MG63 (cell line): ENCODE measurements around the gene ACBD6. TPM values are rescaled to one million over a fixed set of nuclear protein-coding genes. Genes with fewer than 3 reads are reported as not detected.

Experiments
- DNase-seq: peaks from one replicate; pipeline ENCODE4 v3.0.0-alpha.2; 2020
- H3K27me3 ChIP-seq: fragments of 250-450 bp; sonication (Bioruptor Pico); 2 replicates; pipeline ENCODE4 v1.5.1; 2020; ENCODE audit warnings: mild to moderate bottlenecking, moderate library complexity
- H3K36me3 ChIP-seq: fragments of 250-450 bp; sonication (Bioruptor Pico); 2 replicates; pipeline ENCODE4 v1.5.1; 2020; ENCODE audit warnings: mild to moderate bottlenecking, moderate library complexity
- H3K4me3 ChIP-seq: fragments of 250-450 bp; sonication (Bioruptor Pico); 2 replicates; pipeline ENCODE4 v1.5.1; 2020; ENCODE audit warnings: mild to moderate bottlenecking, moderate library complexity
- H3K9me3 ChIP-seq: fragments of 250-450 bp; sonication (Bioruptor Pico); 2 replicates; pipeline ENCODE4 v1.5.1; 2020; ENCODE audit warnings: mild to moderate bottlenecking, moderate library complexity
- total RNA-seq: library from RNA; depleted of rRNA; stranded (reverse); fragments of >200 nt; shearing (Covaris generic); gene quantifications from 2 replicates; pipeline ENCODE4 v1.2.3, GENCODE V29; 2014; ENCODE audit warnings: low replicate concordance

ACBD6 gene
- total RNA-seq, 1 experiment from 2014 or later = 65.9 TPM

DNA sequence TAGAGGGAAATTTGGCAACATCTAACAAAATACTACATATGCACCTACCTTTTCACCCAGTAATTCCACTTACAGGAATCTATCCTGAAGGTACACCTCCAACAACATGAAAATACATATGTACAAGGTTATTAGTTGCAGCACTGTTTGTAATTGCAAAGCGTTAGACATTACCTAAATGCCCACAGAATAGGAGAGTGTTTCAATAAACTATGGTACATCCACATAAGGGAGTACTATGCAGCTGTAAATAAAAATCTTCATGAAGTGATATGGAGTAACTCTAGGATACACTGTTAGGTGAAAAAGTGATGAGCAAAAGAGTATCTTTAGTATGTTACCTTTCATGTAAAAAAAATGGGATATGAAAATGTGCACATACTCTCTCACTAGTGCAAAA lies 126.1 kb downstream of the ACBD6 start:
- Histone ChIP-seq H3K9me3 (peaks cover 27% of the 10 kb centered on the region), H3K36me3 (peaks cover 4% of the 10 kb centered on the region; the same call in 1 of the 2 replicates), H3K4me3 (no peak overlapping the region), H3K27me3 (no peaks in the 10 kb centered on the region)
- DNase-seq = no peak

DNA sequence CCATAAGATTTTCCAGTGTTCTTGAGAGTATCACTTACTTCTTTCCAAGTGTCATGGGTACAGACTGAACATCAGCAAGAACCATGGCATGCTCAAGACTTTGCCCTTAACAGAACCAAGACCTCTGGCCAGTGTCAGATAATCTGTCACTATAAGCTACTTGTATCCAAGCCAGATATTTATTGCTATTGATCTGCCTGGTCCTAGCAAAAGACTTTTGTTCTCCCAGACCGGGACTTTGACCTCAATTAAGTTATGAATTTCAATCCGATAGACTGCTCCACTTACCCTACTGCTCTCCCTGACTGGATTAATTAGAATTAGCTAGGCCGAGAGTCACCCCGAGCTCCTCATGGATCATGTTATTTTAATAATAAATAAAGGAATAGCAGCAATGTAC lies 129.6 kb downstream of the ACBD6 start:
- H3K9me3 ChIP-seq = no peaks in the 10 kb centered on the region; the same call in 1 of the 2 replicates
- DNase-seq = no peak
- H3K27me3 ChIP-seq = no peaks in the 10 kb centered on the region
- no peaks in the 10 kb centered on the region for H3K36me3 ChIP-seq
- H3K4me3 ChIP-seq = no peak overlapping the region

DNA sequence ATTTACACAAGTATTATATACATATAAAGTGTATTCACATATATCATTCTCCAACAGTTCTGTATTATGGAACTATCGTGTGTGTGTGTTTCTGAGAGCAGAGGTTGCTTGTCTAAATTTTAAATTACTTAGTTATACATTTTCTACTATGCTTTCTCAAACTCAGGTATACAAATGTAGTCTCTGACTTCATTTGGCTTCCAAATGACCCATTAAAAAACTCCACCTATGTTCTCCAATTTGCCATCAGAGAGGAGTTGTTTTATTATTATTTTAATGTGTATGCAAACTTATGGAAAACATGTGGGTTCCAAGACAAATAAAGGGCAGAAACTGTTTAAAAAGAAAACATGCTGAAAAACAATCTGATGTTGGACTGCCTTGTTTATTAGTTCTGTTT lies 131.8 kb downstream of the ACBD6 start:
- Histone ChIP-seq H3K9me3 (no peaks in the 10 kb centered on the region), H3K4me3 (no peak overlapping the region), H3K27me3 (no peaks in the 10 kb centered on the region), H3K36me3 (no peaks in the 10 kb centered on the region)
- DNase-seq = no peak

DNA sequence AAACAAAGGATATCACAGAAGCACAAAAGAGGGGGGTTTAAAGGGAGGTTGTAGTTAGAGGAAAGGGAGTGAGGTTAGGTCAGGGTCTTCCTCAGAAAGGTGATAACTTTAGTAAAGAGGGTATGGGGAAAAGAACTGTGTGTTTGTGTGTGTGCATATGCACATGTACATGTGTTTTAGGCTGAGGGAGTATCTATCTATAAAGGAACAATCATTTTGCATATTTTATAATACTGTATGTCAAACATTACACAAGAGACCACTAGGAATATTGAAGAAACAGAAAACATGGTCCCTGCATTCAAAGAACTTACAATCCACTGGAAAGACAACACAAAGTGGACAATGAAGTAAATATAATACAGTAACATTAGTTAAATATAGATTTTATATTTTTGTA lies 132.2 kb downstream of the ACBD6 start:
- no peaks in the 10 kb centered on the region for H3K9me3 ChIP-seq
- H3K36me3 ChIP-seq = no peaks in the 10 kb centered on the region
- no peak for DNase-seq
- no peak overlapping the region for H3K4me3 ChIP-seq
- H3K27me3 ChIP-seq = no peaks in the 10 kb centered on the region

DNA sequence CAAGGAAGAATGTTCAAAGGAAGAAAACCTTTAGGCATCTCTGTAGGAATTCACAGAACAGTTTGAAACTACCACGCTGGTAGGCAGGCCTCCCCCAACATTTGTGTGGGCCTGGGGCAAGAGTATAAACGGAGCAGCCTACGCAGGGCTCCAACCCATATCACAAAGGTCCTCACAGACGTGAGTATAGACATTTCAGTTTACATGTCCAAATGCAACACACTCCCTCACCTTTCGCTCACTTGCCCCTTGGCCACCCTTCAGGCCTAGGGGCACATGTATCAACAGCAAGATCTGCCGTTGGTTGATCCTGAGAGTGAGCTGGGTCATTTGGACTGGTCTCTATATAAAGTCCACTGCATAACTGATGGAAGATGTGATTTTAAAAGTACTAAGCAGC lies 133.3 kb downstream of the ACBD6 start:
- Histone ChIP-seq H3K27me3 (no peaks in the 10 kb centered on the region), H3K36me3 (no peaks in the 10 kb centered on the region), H3K4me3 (no peak overlapping the region), H3K9me3 (no peaks in the 10 kb centered on the region)
- DNase-seq = no peak

DNA sequence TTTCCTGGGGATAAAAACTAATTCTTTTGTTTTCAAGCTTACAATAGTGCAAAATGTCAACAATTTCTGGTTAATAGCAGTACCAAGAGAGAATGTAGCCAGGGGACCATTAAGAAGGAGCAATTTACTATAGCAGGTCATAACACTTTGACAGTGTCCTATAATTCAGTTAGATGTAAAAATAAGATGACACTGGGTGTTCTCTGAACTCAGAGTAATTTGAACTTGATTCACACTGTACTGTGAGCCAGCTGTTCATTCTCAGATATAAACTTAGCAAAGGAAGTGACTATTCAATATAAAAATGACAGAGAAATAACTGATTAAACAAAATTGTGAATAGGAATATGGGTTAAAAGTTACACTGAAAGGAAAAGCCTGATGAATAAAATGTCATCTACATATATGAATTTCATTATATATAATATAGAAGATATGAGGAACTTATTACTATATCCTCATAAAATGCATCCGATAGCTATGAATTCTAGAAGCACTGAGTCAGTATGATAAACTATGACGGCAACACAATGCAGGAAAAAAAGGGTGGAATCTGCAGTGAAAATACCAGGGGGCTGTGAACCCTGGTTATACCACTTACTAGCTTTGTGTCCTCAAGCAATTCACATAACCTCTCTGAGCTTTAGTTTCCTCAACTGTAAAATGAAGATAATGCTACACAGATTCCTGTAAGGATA lies 135.9 kb downstream of the ACBD6 start:
- Histone ChIP-seq H3K4me3 (no peak overlapping the region), H3K27me3 (no peaks in the 10 kb centered on the region), H3K9me3 (no peaks in the 10 kb centered on the region), H3K36me3 (no peaks in the 10 kb centered on the region)
- no peak for DNase-seq

DNA sequence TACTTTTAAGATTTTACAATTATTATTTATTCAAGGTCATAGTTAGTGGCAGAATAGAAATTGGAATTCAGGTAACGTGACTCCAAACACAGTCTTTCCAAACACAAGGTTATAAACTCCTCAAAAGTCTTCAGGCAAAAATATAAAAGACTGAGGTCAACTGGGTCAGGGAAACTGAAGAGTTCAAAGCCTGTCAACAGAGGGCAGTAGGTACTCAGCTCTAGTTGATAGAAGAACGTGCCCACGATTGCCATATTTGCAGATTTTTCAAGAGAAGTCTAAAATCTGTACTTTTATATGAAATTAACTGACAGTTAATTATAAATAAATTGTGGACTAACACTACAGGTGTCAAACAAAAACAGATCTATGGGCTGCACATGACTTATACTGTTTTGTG lies 137.3 kb downstream of the ACBD6 start:
- no peaks in the 10 kb centered on the region for H3K9me3 ChIP-seq
- H3K36me3 ChIP-seq = no peaks in the 10 kb centered on the region
- no peak for DNase-seq
- no peaks in the 10 kb centered on the region for H3K27me3 ChIP-seq
- H3K4me3 ChIP-seq = no peak overlapping the region

DNA sequence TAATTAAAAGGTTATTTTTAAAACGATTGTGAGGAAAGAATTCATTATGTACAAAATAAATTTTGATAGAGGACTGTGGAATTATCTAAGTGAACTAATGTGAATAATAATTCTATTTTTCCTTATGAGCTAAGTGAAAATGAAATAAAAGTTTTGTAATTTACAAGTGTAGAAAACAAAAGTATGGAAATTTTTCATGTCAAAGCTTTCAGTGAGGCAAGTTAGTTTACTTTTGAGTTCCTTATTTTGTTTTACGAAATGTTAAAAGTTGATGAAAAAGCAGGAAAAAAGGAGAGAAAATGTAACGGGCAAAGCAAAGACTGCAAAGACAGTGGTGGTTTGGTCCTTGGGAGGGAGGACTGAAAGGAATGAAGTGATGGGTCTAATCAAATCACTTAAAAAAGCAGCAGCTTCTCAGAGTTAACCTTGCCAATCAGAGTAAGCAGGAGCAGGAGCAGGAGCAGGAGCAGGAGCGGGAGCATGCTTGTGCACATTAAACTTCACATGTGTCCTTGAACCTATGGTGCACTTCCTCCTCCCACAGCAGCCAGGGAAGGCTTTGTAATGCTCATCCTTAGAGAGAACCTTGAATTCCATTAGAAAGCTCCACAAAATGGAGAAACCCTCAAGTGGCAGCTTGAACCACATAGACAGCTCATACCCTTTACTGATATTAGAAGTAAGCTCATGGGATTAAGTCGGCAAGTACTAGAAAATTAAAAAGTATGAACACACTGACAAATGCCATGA lies 139.0 kb downstream of the ACBD6 start:
- Histone ChIP-seq H3K9me3 (no peaks in the 10 kb centered on the region), H3K27me3 (no peaks in the 10 kb centered on the region), H3K36me3 (no peaks in the 10 kb centered on the region), H3K4me3 (no peak overlapping the region)
- DNase-seq = no peak

DNA sequence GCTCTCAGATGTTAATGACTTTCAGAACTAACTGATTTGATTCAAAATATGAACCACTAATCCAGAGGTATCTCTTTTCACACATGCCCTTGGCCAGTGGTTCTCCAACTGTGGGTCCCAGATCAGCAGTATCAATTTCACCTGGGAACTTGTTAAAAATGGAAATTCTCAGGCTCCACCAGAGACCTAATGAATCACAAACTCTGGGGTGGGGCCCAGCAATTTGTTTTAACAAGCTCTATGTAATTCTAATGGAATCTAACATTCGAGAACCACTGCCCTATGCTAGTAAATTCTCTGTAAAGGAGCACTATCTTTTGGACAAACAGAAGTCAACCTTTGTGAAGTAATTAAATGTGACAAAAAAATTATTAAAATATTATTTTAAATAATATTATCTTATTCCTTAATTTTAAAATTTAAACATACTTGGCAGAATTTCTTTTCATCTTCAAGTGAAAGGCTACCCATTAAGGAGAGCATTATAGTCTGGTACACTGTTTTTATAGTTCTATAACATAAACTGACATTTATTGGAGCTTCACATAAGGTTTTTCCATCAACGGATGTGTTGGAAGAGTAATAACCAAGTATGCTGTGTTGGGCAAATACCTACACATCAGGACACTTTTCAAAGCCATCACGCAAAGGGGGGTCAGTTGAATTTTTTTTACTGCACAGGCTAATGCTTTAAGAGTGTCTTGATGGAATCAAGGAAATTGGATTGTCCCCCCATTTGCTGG lies 141.9 kb downstream of the ACBD6 start:
- H3K9me3 ChIP-seq = no peaks in the 10 kb centered on the region
- no peak overlapping the region for H3K4me3 ChIP-seq
- no peaks in the 10 kb centered on the region for H3K27me3 ChIP-seq
- no peaks in the 10 kb centered on the region for H3K36me3 ChIP-seq
- DNase-seq = peak; percentile 57

DNA sequence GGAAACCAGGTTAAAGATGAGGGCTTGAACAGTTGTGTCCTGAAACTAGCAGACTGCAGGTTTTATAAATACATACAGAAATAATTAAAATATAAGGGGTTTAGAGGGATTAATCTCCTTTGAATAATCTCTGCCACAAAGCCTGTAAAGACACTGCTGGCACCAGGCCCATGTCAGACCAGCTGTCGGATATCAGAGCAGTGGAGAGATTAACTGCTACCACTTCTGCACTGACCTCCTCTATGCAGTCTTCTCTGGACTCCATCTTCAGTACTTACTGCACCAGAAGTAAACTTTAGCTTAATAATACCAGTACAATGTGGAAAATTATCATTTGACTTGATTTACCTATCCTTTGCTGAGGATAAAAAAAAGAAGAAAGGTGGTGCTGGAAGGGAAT lies 143.7 kb downstream of the ACBD6 start:
- no peaks in the 10 kb centered on the region for H3K36me3 ChIP-seq
- DNase-seq = peak; percentile 7
- H3K9me3 ChIP-seq = no peaks in the 10 kb centered on the region
- no peak overlapping the region for H3K4me3 ChIP-seq
- no peaks in the 10 kb centered on the region for H3K27me3 ChIP-seq

DNA sequence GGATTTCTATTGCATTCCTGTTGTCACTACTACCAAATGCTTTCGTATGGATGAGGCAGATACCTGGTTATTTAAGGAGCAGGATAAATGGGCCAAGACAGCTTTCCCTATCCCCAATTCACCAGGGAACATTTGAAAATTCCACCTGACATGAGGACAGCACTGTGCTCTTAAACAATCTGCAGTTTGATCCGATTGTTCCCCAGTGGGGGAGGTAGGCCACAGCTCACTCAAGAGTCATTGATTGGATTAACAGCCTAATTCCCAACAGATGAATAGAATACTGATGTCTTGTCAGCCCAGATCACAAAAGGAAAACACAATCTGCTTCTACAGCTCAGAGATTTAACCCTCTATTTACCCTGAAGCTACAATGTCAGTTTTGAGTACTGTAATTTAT lies 148.4 kb downstream of the ACBD6 start:
- Histone ChIP-seq H3K4me3 (no peak overlapping the region), H3K9me3 (no peaks in the 10 kb centered on the region), H3K36me3 (no peaks in the 10 kb centered on the region; the same call in 1 of the 2 replicates), H3K27me3 (no peaks in the 10 kb centered on the region)
- no peak for DNase-seq

DNA sequence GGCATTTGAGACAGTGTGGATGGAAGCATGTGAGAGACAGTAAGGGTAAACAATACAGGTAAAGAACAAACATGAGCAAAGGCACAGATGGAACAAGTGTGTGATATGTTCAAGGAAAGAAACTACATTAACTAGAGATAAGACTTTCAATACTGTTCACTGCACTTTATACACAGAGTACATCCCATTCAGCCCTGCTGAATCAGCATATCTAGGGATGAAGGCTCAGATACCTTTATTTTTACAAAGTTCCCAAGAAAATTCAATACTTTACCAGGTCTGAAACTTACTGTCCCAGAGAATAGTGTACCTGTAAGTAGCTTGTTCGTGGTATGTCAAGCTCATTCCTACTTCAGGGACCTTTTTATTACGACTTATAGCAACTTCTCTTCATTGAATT lies 149.8 kb downstream of the ACBD6 start:
- no peaks in the 10 kb centered on the region; the same call in 1 of the 2 replicates for H3K36me3 ChIP-seq
- H3K9me3 ChIP-seq = no peaks in the 10 kb centered on the region
- H3K4me3 ChIP-seq = no peak overlapping the region
- H3K27me3 ChIP-seq = no peaks in the 10 kb centered on the region
- DNase-seq = no peak

DNA sequence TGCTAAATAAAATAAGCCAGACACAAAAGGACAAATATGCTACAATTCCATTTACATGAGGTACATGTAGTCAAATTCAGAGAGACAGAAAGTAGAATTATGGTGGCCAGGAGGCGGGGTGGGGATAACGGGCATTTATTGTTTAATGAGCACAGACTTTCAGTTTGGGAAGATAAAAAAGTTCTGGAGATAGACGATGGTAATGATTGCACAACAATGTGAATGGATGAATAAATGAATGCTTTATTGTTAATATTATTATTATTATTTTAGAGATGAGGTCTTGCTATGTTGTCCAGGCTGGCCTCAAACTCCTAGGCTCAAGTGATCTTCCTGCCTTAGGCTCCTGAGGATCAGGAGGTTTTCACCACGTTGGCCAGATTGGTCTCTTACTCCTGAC lies 150.4 kb downstream of the ACBD6 start:
- DNase-seq = no peak
- Histone ChIP-seq H3K9me3 (no peaks in the 10 kb centered on the region), H3K36me3 (no peaks in the 10 kb centered on the region; the same call in 1 of the 2 replicates), H3K4me3 (no peak overlapping the region), H3K27me3 (no peaks in the 10 kb centered on the region)

DNA sequence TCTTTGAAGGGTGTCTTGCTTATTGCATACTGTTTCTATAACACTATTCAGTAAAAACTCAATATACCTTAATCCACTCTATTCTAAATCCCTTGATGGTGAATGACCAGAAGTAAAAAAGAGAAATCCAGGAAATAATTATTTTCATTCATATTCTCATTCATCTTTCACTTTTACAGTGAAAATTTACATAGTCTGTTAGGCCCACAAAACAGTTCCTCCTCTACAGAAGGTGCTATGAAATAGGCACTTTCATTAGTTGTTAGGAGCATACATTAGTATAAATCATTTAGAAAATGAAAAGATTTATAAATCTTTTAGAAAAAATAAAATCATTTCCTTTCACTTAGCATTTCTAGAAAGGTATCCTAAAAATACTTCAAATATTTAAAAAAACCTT lies 157.2 kb downstream of the ACBD6 start:
- Histone ChIP-seq H3K9me3 (no peaks in the 10 kb centered on the region), H3K27me3 (no peaks in the 10 kb centered on the region), H3K36me3 (no peaks in the 10 kb centered on the region), H3K4me3 (no peak overlapping the region)
- no peak for DNase-seq

DNA sequence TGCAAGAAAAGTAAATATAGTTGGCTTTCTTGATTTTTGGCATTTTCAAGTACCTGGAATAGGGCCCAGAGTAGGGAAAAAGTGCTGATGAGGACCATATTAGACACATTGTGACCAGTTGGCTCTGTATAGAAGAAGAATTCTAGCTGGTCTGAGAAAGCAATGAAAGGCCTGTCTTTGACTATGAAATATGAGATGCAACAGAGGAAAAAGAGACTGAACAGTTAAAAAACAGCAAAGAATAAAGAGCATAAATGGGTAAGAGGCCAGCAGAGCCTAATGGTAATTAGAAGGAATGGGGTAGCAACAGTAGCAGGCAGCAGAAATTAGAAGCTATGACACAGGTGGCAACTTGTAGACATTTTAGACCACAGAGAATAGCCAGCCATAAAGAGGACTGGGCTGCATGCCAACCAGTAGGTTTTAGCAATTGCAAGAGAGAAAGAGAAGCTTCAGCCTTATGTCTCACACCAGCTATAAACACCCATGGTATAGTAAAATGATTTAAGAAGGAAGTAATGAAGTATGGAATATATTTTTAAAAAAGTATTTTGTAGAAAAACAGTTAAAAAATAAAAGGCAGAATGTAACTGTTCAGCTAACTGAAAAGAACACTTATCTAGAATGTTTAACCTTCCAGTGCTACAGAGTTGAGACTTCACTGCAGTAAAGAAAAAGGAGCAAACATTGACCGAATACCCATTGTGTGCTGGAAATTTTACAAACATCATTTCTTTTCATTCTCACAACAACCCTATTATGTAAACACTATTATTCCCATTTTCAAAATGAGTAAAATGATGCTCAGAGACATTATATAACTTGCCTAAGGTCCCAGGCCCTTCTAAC lies 158.2 kb downstream of the ACBD6 start:
- no peaks in the 10 kb centered on the region for H3K36me3 ChIP-seq
- no peak overlapping the region for H3K4me3 ChIP-seq
- no peak for DNase-seq
- H3K9me3 ChIP-seq = no peaks in the 10 kb centered on the region
- H3K27me3 ChIP-seq = no peaks in the 10 kb centered on the region

DNA sequence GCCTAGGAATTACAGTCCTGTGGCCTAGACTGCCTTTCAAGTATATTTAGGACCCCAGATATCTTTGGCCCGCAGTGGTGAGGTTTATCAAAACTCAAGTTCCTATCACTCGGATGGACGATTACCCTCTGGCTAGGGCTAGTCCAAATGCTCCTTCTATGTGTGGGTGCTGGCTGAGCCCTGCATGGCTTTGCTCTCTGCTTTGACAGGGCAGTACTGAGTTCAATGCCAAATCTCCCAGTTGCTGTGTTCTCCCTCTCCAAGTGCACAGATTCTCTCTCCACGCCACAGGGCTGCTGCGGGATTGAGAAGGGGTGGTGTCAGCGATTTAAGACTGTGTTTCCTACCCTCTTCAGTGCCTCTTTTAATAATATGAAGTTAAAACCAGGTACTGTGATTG lies 175.3 kb downstream of the ACBD6 start:
- DNase-seq = no peak
- H3K9me3 ChIP-seq = peaks cover 15% of the 10 kb centered on the region
- H3K36me3 ChIP-seq = no peaks in the 10 kb centered on the region; the same call in 1 of the 2 replicates
- H3K27me3 ChIP-seq = no peaks in the 10 kb centered on the region
- H3K4me3 ChIP-seq = no peak overlapping the region

DNA sequence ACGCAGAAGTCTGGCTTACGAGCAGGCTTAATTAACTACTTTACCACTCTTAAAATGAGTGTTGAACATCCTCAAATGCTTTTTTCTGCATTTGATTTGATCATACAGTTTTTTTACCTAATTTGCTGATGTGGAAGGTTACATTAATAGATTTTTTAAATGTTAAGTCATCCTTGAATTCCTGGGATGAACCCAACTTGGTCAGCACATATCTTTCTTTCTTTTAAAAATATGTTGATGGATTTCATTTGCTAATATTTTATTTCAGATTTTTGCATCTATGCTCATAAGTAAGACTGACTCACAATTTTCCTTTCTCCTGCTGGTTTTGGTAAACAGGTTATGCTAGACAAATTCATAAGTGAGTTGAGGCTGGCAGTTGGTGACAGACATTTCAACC lies 189.5 kb downstream of the ACBD6 start:
- DNase-seq = no peak
- Histone ChIP-seq H3K9me3 (no peaks in the 10 kb centered on the region), H3K4me3 (no peak overlapping the region), H3K27me3 (no peaks in the 10 kb centered on the region), H3K36me3 (peaks cover 4% of the 10 kb centered on the region)
